Fibroblast of the aortic adventitia (primary cell): ENCODE measurements around the gene HARBI1. TPM values are rescaled to one million over a fixed set of nuclear protein-coding genes. Genes with fewer than 3 reads are reported as not detected.
"Not testable (repeated sequence)": the region's sequence is repeated elsewhere in the genome, so short reads cannot be mapped to it uniquely, and the experiment has no call there.

Source experiments
- DNase-seq: peaks from one replicate; pipeline ENCODE4 v3.0.0-alpha.2; 2010; ENCODE audit warnings: low read depth
- H3K4me3 ChIP-seq: 2 replicates; pipeline ENCODE4 v1.5.1; 2011; ENCODE audit warnings: low read depth, mild to moderate bottlenecking, control low read depth, low read length, moderate library complexity
- total RNA-seq: library from RNA; depleted of rRNA; stranded (reverse); fragments of >200 nt; gene quantifications from 2 replicates; pipeline ENCODE4 v1.2.3, GENCODE V29; 2012; ENCODE audit warnings: low replicate concordance
- TF ChIP-seq, protein P1 (sequence below): IDR thresholded peaks from 2 replicates; pipeline ENCODE4 v1.5.1; 2011; ENCODE audit warnings: mild to moderate bottlenecking, low read length, control low read depth, inconsistent platforms; ENCODE audit not compliant: insufficient read depth

HARBI1 gene
- total RNA-seq, 1 donor, result 4.5 TPM

DNA sequence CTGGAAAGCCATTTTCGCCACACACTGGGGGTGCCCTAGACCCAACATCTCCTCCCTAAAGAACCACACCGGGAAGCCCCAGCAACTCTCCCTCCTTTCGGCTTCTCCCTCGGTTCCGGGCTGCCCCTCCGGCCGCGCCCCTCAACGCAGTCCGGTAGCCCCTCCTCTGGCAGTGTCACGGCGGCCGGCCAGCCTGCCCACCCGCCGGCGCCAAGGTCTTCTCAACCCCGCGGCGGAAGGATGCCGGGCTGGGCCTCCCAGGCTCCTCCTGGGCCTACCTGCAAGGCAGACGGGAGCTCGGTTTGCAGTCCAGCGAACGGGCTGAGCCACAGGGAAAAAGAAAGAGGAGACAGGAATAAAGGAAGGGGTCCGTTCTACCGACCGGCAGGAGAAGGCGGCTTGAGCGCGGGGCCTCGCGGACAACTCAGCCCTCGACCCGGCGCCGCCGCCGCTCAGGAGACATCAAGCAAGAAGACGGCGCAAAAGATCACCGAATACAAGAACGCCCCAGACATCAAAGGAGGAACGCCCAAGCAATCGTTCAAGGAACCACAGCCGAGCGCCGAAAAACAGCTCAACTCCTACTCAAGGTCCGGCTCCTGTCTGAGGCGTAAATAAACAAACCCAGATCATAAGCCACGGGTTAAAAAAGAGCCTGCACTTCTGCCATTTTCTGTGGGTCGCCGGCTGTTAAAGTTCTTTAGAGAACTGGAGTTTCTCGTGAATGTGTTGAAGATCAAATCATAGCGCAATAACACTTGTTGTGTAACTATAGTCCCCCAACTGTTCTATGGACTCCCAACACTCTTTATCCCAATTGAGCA is 23.3 kb downstream of the HARBI1 start, which contains the start of gene AMBRA1:
Gene AMBRA1, minus strand, starts transcription at position 474 of the 824 bp plus-strand sequence. CDS start 45,643 bp downstream, outside the sequence.
- TF ChIP-seq, protein P1, sequence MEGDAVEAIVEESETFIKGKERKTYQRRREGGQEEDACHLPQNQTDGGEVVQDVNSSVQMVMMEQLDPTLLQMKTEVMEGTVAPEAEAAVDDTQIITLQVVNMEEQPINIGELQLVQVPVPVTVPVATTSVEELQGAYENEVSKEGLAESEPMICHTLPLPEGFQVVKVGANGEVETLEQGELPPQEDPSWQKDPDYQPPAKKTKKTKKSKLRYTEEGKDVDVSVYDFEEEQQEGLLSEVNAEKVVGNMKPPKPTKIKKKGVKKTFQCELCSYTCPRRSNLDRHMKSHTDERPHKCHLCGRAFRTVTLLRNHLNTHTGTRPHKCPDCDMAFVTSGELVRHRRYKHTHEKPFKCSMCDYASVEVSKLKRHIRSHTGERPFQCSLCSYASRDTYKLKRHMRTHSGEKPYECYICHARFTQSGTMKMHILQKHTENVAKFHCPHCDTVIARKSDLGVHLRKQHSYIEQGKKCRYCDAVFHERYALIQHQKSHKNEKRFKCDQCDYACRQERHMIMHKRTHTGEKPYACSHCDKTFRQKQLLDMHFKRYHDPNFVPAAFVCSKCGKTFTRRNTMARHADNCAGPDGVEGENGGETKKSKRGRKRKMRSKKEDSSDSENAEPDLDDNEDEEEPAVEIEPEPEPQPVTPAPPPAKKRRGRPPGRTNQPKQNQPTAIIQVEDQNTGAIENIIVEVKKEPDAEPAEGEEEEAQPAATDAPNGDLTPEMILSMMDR, result no peak
- DNase-seq, result peak; percentile 93

DNA sequence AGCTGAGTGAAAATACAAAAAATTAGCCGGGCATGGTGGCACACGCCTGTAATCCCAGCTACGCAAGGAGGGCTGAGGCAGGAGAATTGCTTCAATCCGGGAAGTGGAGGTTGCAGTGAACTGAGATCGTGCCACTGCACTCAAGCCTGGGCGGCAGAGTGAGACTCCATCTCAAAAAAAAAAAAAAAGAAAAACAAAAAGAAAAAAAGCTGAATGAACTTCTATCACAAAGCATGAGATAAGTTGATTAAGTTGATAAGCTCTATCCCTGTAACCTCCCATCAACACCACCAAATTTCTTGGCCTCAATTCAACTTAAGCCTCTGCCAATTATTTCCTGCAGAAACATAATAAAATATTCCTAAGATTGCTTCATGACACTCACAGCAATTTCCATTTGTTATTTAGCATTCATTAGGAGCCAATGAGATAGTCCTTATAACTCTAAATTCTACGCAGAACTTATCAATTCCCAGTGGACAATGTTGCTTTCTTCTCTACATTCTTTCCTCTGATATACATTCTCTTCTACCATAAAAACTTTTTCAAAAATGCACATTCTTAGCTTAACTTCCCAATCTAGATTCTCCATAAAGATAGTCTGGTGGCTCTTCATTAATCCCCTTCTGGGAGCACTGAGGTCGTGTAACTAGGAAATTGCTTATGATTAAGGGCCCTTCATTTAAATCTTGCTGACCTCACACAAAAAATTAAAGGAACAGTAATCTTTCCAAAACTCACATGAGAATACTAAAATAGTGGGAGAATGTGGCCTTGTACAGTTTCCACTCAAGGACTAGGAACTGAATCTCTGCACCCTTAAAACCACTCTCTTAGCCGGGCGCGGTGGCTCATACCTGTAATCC is 26.1 kb downstream of the HARBI1 start:
- TF ChIP-seq, protein P1, result no peak
- DNase-seq, result no peak
- H3K4me3 ChIP-seq, result peak overlapping the region; percentile 25

More for the DNA sequence above, 23.3 kb downstream of the HARBI1 start, which contains the start of gene AMBRA1:
- peak within 1 kb of the TSS; percentile 93 for H3K4me3 ChIP-seq

DNA sequence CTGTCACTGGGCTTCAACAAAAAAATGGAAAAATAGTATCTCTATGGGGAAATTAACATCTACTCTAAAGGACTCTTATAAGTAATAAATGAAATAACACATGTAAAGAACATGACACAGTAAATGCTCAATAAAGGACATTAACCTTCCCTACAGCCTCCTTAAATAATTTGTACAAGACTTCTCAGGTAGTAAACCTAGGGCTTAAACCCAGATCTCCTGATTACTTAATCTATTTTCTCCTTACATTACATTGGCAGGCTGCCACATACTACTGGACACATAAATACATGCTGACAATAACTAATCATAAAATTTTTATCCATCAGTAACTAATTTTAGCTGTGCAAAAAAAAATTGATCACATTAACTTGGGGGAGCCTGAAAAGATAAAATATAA is 28.1 kb downstream of the HARBI1 start:
- DNase-seq, result no peak
- H3K4me3 ChIP-seq, result no peak overlapping the region
- TF ChIP-seq, protein P1, result no peak

DNA sequence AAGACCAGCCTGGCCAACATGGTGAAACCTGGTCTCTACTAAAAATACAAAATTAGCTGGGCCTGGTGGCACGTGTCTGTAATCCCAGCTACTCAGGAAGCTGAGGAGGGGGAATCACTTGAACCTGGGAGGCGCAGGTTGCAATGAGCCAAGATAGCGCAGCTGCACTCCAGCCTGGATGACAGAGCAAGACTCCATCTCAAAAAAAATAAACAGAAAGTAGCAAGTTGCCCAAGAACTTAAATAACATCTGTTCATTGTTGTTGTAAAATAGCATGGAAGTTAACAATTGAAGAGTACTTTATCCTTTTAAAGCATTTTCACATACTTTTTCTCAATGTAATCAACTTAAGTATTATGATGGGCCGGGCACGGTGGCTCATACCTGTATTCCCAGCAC is 28.9 kb downstream of the HARBI1 start:
- TF ChIP-seq, protein P1, result no peak
- no peak for DNase-seq
- no peak overlapping the region for H3K4me3 ChIP-seq

- H3K4me3 ChIP-seq, DNase-seq: not testable (repeated sequence)
Measured at GRCh38 chr11:46583513-46583912, 33.5 kb downstream of the HARBI1 start.

GRCh38 chr11:46582588-46582987 is 34.4 kb downstream of the HARBI1 start:
- no peak for DNase-seq
- H3K4me3 ChIP-seq, result no peak overlapping the region
- TF ChIP-seq, protein P1, result no peak

DNA sequence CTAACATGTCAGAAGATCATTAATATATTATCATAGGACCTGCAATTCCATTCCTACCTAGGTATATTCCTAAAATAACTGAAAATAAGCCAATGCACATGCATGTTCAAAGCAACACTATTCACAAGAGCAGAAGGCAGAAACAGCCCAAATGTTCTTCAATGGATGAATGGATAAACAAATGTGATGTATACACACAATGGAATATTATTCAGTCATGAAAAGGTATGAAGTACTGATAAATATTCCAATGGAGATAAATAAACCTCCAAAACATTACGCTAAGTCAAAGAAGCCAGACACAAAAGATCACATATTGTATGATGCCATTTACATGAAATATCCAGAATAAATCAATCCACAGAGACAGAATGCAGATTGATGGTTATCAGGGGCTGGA is 40.0 kb downstream of the HARBI1 start:
- DNase-seq, result no peak
- TF ChIP-seq, protein P1, result no peak

More for the DNA sequence above, 40.0 kb downstream of the HARBI1 start:
- H3K4me3 ChIP-seq, result no peak overlapping the region
